SK-N-SH (cell line): ENCODE measurements around the gene CABP1. TPM values are rescaled to one million over a fixed set of nuclear protein-coding genes. Genes with fewer than 3 reads are reported as not detected.

ENCODE experiments used
- CTCF ChIA-PET: fragments of 300-600, 350-600 bp; formaldehyde crosslinking; extraction: SDS; loops from one replicate; lab custom pipeline; 2021; lab: Yijun Ruan, JAX
- POLR2A ChIA-PET: fragments of 350-600 bp; sonication (Branson Sonifier 250); formaldehyde crosslinking; extraction: SDS; loops from one replicate; lab custom pipeline; 2020; ENCODE audit warnings: antibody characterized with exemption, inconsistent platforms; lab: Yijun Ruan, JAX
- DNase-seq: peaks from one replicate; pipeline ENCODE4 v3.0.0; 2012
- H2AFZ ChIP-seq: fragments of 200-600 bp; sonication (generic); 2 replicates; pipeline ENCODE4 v1.8.1; 2016; ENCODE audit warnings: antibody characterized with exemption, mild to moderate bottlenecking, low read depth
- H3F3A ChIP-seq: fragments of 200-600 bp; sonication (generic); replicated peaks from 2 replicates; pipeline ENCODE3; 2016; ENCODE audit warnings: antibody characterized with exemption, mild to moderate bottlenecking; ENCODE audit not compliant: insufficient read depth
- H3K27ac ChIP-seq, 2 experiments: fragments of 200-500 bp in 1 of 2; fragments of 200-600 bp in 1 of 2; sonication (Bioruptor generic) in 1 of 2; sonication (generic), shearing (Covaris generic) in 1 of 2; 2 replicates each; pipeline versions ENCODE4 v1.5.1 to v1.6.1; 2014 to 2016; ENCODE audit warnings: low read depth in 2 of 2, inconsistent platforms in 1 of 2, low read length in 1 of 2, mild to moderate bottlenecking in 1 of 2, mixed read lengths in 1 of 2
- H3K27me3 ChIP-seq: fragments of 200-600 bp; sonication (generic), shearing (Covaris generic); 2 replicates; pipeline ENCODE4 v1.6.1; 2016; ENCODE audit warnings: mixed run types; ENCODE audit not compliant: insufficient read depth
- H3K36me3 ChIP-seq, 2 experiments: fragments of 200-500 bp in 1 of 2; fragments of 200-600 bp in 1 of 2; sonication (Bioruptor generic) in 1 of 2; sonication (generic) in 1 of 2; replicated peaks in 1 of 2; 2 replicates each; pipeline versions ENCODE3 to v1.5.1; 2014 to 2016; ENCODE audit warnings: low read length in 1 of 2, mild to moderate bottlenecking in 1 of 2; ENCODE audit not compliant: insufficient read depth in 2 of 2, control insufficient read depth in 1 of 2
- H3K4me1 ChIP-seq, 2 experiments: fragments of 200-500 bp in 1 of 2; fragments of 200-600 bp in 1 of 2; sonication (Bioruptor generic) in 1 of 2; sonication (generic), shearing (Covaris generic) in 1 of 2; 2 replicates each; pipeline versions ENCODE4 v1.5.1 to v1.6.1; 2014 to 2016; ENCODE audit warnings: low read depth in 1 of 2, low read length in 1 of 2, mixed run types in 1 of 2; ENCODE audit not compliant: insufficient read depth in 2 of 2, control insufficient read depth in 1 of 2
- H3K4me2 ChIP-seq: fragments of 200-600 bp; sonication (generic), shearing (Covaris generic); 2 replicates; pipeline ENCODE4 v1.6.1; 2017; ENCODE audit warnings: mixed run types
- H3K4me3 ChIP-seq, 2 experiments: fragments of 200-500 bp in 1 of 2; fragments of 200-600 bp in 1 of 2; sonication (Bioruptor generic) in 1 of 2; sonication (generic), shearing (Covaris generic) in 1 of 2; 2 replicates each; pipeline versions ENCODE4 v1.5.1 to v1.8.1; 2014 to 2016; ENCODE audit warnings: low read depth in 2 of 2, inconsistent platforms in 1 of 2, low read length in 1 of 2, mild to moderate bottlenecking in 1 of 2, mixed read lengths in 1 of 2, moderate library complexity in 1 of 2
- H3K79me2 ChIP-seq: fragments of 200-600 bp; sonication (generic); 2 replicates; pipeline ENCODE4 v1.8.1; 2017; ENCODE audit warnings: mild to moderate bottlenecking; ENCODE audit not compliant: insufficient read depth
- H3K9ac ChIP-seq: fragments of 200-600 bp; sonication (generic); 2 replicates; pipeline ENCODE4 v1.6.1; 2017; ENCODE audit warnings: mixed run types
- H3K9me2 ChIP-seq: fragments of 200-600 bp; sonication (generic); 2 replicates; pipeline ENCODE4 v1.6.1; 2017; ENCODE audit warnings: mixed run types
- H3K9me3 ChIP-seq: fragments of 200-600 bp; sonication (generic); 2 replicates; pipeline ENCODE4 v1.6.1; 2017; ENCODE audit warnings: mixed run types, mild to moderate bottlenecking, moderate library complexity
- H4K20me1 ChIP-seq: fragments of 200-600 bp; sonication (generic); 2 replicates; pipeline ENCODE4 v1.6.1; 2017; ENCODE audit warnings: mild to moderate bottlenecking, mixed run types; ENCODE audit not compliant: insufficient read depth
- ELF1 ChIP-seq: IDR thresholded peaks from 2 replicates; pipeline ENCODE4 v1.4.0; 2012
- EP300 ChIP-seq, 2 experiments: IDR thresholded peaks; 2 replicates each; pipeline versions ENCODE4 v1.4.0 to v1.6.1; 2012; ENCODE audit warnings: borderline replicate concordance in 1 of 2, low read depth in 1 of 2, low read length in 1 of 2
- FOXJ3 ChIP-seq: sonication (generic); formaldehyde crosslinking; IDR thresholded peaks from 2 replicates; pipeline ENCODE4 v1.5.1; 2020; ENCODE audit warnings: mild to moderate bottlenecking, missing genetic modification reagents
- FOXM1 ChIP-seq: IDR thresholded peaks from 2 replicates; pipeline ENCODE4 v1.4.0; 2012; ENCODE audit warnings: low read depth, mild to moderate bottlenecking
- JUND ChIP-seq: IDR thresholded peaks from 2 replicates; pipeline ENCODE4 v1.4.0; 2012
- MAX ChIP-seq: IDR thresholded peaks from 2 replicates; pipeline ENCODE4 v1.4.0; 2012; ENCODE audit warnings: low read depth
- MEF2A ChIP-seq: IDR thresholded peaks from 2 replicates; pipeline ENCODE4 v1.4.0; 2012; ENCODE audit warnings: low read depth, borderline replicate concordance
- POLR2AphosphoS5 ChIP-seq: IDR thresholded peaks from 2 replicates; pipeline ENCODE4 v1.6.1; 2012; ENCODE audit warnings: low read depth, low read length
- RCOR1 ChIP-seq: fragments of 150-350 bp; IDR thresholded peaks from 2 replicates; pipeline ENCODE4 v1.6.1; 2017; ENCODE audit warnings: antibody characterized with exemption, low read length
- RFX5 ChIP-seq: IDR thresholded peaks from 2 replicates; pipeline ENCODE4 v1.6.1; 2012; ENCODE audit warnings: mild to moderate bottlenecking, improper control_type of control experiment, low read length
- TAF1 ChIP-seq: IDR thresholded peaks from 2 replicates; pipeline ENCODE4 v1.6.1; 2012; ENCODE audit warnings: low read depth, mild to moderate bottlenecking, low read length, moderate library complexity, borderline replicate concordance
- TEAD4 ChIP-seq: IDR thresholded peaks from 2 replicates; pipeline ENCODE4 v1.4.0; 2012; ENCODE audit warnings: mild to moderate bottlenecking, borderline replicate concordance; ENCODE audit not compliant: insufficient read depth
- USF1 ChIP-seq: IDR thresholded peaks from 2 replicates; pipeline ENCODE4 v1.4.0; 2012; ENCODE audit warnings: low read depth, borderline replicate concordance
- USF2 ChIP-seq: fragments of 150-350 bp; IDR thresholded peaks from 2 replicates; pipeline ENCODE4 v1.6.1; 2017; ENCODE audit warnings: antibody characterized with exemption, low read length, low read depth, borderline replicate concordance
- WGBS: methylation state at CpG from one replicate; pipeline ENCODE4 v1.1.6; 2017; ENCODE audit warnings: low lambda C conversion rate; 5-methylcytosine and 5-hydroxymethylcytosine counted together
- polyA plus RNA-seq, 3 experiments: library from polyadenylated mRNA; depleted of rRNA; stranded (reverse); fragments of >200 nt; gene quantifications; 2 replicates each; pipeline ENCODE4 v1.2.3, GENCODE V29; 2012
- TF ChIP-seq, protein P1 (sequence below): fragments of 200-600 bp; sonication (generic); IDR thresholded peaks from 2 replicates; pipeline ENCODE4 v1.6.1; 2017; ENCODE audit warnings: antibody characterized with exemption, mild to moderate bottlenecking, moderate library complexity
- TF ChIP-seq, protein P2 (sequence below): IDR thresholded peaks from 2 replicates; pipeline ENCODE4 v1.4.0; 2012; ENCODE audit warnings: low read depth, borderline replicate concordance

CABP1 gene
- polyA plus RNA-seq (2012; rRNA removed) = 0.08 and 0.21 TPM in 2 replicates
- 0.12 and 0.18 TPM in 2 replicates for polyA plus RNA-seq (2012; cell fraction: cytosol; rRNA removed)
- 0.27 and 0.38 TPM in 2 replicates for polyA plus RNA-seq (2012; cell fraction: nucleus; rRNA removed)

DNA sequence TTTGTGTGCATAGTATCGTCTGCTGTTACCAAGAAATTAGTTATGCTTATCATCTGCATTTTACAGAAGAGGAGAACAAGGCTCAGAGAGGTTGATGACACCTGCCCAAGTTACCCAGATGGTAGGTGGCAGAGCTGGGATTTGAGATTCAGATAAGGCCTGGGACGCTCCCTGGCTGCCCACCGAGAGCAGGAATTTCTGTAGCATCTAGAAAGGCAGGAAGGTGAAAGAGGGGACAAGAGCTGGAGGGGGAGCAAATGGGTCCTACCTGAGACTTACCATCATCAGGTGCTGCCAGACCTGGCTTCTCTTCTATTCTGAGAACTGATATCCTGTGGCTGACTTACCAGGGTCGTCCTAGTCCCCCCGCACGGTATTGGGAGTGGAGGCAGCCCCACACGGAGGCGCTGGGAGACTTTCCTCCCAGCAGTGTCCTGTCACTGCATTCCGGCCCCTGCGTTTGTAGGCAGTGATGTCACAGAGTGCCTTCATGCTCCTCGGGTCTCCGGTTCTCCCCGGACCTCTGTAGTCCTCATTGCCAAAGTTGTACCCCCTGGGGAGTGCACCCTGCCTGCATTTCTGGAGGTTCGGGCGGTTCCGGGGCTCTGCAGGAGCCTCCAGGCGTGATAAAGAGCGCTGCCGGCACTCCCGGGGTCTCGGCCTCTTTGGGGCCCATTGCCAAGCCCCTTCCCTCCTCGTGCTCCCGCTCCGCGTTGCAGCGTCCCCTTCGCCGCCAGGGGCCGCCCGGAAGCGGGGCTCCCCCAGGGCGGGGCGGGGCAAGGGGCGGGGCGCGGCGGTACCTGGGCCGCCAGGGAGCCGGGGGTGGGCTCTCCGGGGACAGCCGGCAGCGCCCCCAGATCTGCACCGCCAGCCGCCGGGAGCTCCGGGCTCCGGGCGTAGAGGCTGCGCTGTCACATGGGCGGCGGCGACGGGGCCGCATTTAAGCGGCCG, at the start of gene CABP1:
Gene CABP1, plus strand, starts transcription at position 856 of the 951 bp plus-strand sequence. Its CDS starts 60 bp downstream, at position 916.
- H3K4me3 ChIP-seq = peak within 1 kb of the TSS; percentile 38 to 48; a peak in 3 of 4 replicates
- peaks cover 5% of the 10 kb centered on the region; the same call in 1 of the 2 replicates for H4K20me1 ChIP-seq
- DNase-seq = peak; percentile 85
- H3K27me3 ChIP-seq = peaks cover 52% of the 10 kb centered on the region
- peaks cover 0 to 6% of the 10 kb centered on the region in 2 experiments; a peak in 1 of 4 replicates for H3K4me1 ChIP-seq
- no peaks in the 10 kb centered on the region for H3F3A ChIP-seq
- H3K9me2 ChIP-seq = no peaks in the 10 kb centered on the region
- WGBS = 39% methylated on average over 15 of the region's 56 CpGs
- H3K27ac ChIP-seq = no peak within 1 kb of the TSS
- H3K36me3 ChIP-seq = no peaks in the 10 kb centered on the region
- no peak within 1 kb of the TSS for H3K9ac ChIP-seq
- CTCF ChIA-PET = interaction anchor here (0.7 to 4.5 kb wide), 9 partner anchors 9 to 332 kb away, joined by 3 to 28 read pairs (median 3); partner anchors contain the start of genes POP5 and UNC119B
- H3K79me2 ChIP-seq = no peaks in the 10 kb centered on the region
- H3K9me3 ChIP-seq = no peaks in the 10 kb centered on the region
- peak within 1 kb of the TSS; percentile 77; the same call in 1 of the 2 replicates for H3K4me2 ChIP-seq
- TF ChIP-seq, protein P1, sequence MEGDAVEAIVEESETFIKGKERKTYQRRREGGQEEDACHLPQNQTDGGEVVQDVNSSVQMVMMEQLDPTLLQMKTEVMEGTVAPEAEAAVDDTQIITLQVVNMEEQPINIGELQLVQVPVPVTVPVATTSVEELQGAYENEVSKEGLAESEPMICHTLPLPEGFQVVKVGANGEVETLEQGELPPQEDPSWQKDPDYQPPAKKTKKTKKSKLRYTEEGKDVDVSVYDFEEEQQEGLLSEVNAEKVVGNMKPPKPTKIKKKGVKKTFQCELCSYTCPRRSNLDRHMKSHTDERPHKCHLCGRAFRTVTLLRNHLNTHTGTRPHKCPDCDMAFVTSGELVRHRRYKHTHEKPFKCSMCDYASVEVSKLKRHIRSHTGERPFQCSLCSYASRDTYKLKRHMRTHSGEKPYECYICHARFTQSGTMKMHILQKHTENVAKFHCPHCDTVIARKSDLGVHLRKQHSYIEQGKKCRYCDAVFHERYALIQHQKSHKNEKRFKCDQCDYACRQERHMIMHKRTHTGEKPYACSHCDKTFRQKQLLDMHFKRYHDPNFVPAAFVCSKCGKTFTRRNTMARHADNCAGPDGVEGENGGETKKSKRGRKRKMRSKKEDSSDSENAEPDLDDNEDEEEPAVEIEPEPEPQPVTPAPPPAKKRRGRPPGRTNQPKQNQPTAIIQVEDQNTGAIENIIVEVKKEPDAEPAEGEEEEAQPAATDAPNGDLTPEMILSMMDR = peak; percentile 31
- TF ChIP-seq USF1 = no peak
- TF ChIP-seq, all 33 proteins: peak for 1
- POLR2A ChIA-PET = no interaction called here
- no peak within 1 kb of the TSS for H2AFZ ChIP-seq

DNA sequence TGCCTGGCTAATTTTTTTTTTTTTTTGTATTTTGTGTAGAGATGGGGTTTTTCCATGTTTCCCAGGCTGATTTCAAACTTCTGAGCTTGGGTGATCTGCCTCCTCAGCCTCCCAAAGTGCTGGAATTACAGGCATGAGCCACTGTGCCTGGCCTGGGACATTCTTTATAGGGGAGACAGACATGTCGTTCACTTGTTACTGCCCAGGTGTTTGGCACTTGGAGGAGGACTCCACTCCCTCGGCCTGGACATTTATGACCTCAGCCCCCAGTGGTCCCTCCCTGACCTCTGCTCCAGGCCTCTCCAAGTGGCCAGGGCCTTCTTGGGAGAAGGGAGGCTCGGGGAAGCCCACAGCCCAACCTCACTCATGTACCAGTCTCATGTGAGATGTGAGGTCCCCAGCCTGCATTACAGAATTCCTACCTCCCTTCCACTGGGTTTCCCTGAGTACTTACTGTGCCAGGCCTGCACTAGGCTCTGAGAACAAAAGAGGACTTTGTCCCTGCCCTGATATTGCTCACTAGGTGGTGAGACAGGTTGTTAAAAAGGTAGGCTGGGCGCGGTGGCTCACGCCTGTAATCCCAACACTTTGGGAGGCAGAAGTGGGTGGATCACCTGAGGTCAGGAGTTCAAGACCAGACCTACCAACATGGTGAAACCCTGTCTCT, 49.6 kb upstream of the CABP1 start:
- H3K9me3 ChIP-seq = no peaks in the 10 kb centered on the region
- no peaks in the 10 kb centered on the region for H3K9me2 ChIP-seq
- H3K4me2 ChIP-seq = no peak overlapping the region
- POLR2A ChIA-PET = no interaction called here
- H3K36me3 ChIP-seq = no peaks in the 10 kb centered on the region
- no peaks in the 10 kb centered on the region for H3F3A ChIP-seq
- H3K27me3 ChIP-seq = no peaks in the 10 kb centered on the region
- no peak for DNase-seq
- no peak overlapping the region for H2AFZ ChIP-seq
- H4K20me1 ChIP-seq = no peaks in the 10 kb centered on the region
- no peaks in the 10 kb centered on the region for H3K79me2 ChIP-seq
- CTCF ChIA-PET = interaction anchor here (0.6 to 1.7 kb wide), 3 partner anchors 40 to 381 kb away, joined by 3 to 4 read pairs (median 3); no protein-coding TSS in a partner anchor
- no peak overlapping the region for H3K4me3 ChIP-seq
- H3K27ac ChIP-seq = no peak overlapping the region
- no peak overlapping the region for H3K9ac ChIP-seq
- 73% methylated on average over 5 of the region's 6 CpGs for WGBS
- no peaks in the 10 kb centered on the region for H3K4me1 ChIP-seq
- TF ChIP-seq JUND (no peak), TAF1 (no peak), MEF2A (no peak), RCOR1 (no peak), RFX5 (no peak), EP300 (IDR thresholded peaks at IDR 0.05; ENCODE audit: borderline replicate concordance in 1 of 2, low read depth in 1 of 2, low read length in 1 of 2) (no peak), FOXJ3 (CRISPR knock-in tag) (no peak), POLR2AphosphoS5 (no peak), USF2 (no peak), FOXM1 (no peak), TEAD4 (no peak), MAX (no peak), ELF1 (no peak)
- TF ChIP-seq, protein P2, sequence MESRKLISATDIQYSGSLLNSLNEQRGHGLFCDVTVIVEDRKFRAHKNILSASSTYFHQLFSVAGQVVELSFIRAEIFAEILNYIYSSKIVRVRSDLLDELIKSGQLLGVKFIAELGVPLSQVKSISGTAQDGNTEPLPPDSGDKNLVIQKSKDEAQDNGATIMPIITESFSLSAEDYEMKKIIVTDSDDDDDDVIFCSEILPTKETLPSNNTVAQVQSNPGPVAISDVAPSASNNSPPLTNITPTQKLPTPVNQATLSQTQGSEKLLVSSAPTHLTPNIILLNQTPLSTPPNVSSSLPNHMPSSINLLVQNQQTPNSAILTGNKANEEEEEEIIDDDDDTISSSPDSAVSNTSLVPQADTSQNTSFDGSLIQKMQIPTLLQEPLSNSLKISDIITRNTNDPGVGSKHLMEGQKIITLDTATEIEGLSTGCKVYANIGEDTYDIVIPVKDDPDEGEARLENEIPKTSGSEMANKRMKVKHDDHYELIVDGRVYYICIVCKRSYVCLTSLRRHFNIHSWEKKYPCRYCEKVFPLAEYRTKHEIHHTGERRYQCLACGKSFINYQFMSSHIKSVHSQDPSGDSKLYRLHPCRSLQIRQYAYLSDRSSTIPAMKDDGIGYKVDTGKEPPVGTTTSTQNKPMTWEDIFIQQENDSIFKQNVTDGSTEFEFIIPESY = no peak
